ENCODE data around the gene RIMBP2.

Gene RIMBP2

DNA sequence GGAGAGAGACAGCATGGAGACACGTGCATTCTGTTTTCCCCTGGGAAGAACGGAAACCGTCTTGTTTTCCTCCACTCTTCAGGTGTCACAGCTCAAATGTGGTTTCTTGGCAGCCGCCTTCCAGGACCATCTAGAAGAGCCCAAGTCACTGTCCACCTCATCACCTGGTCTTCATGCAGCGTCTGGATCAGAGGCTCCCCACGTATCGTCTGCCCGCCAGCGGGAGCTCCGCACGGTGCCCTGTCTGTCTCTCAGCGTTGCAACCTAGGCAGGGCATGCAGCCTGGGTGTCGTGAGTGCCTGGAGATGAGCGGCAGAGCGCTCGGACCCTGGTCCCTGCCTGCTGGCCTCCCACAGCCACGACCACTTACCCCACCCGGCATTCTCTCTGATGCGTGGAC, 260.9 kb downstream of the RIMBP2 start:
- Histone ChIP-seq H4K20me1 (peaks cover 0 to 13% (median 0%) of the 10 kb centered on the region in 11 experiments; a peak in 4 of 22 replicates), H3K4me3 (no peak overlapping the region), H3K27ac (no peak overlapping the region), H3K36me3 (no peaks in the 10 kb centered on the region), H3K27me3 (no peaks in the 10 kb centered on the region), H3K9ac (no peak overlapping the region), H3K4me1 (peaks cover 0 to 26% (median 9%) of the 10 kb centered on the region in 10 experiments; a peak in 11 of 20 replicates), H3K9me3 (replicated peaks in 1 of 11) (no peaks in the 10 kb centered on the region), H3K4me2 (peak overlapping the region in 3 of 11 experiments; percentile 16 to 25 (median 19); a peak in 3 of 22 replicates)
- no peak for TF ChIP-seq Cebpa-rat (IDR thresholded peaks at IDR 0.05)

DNA sequence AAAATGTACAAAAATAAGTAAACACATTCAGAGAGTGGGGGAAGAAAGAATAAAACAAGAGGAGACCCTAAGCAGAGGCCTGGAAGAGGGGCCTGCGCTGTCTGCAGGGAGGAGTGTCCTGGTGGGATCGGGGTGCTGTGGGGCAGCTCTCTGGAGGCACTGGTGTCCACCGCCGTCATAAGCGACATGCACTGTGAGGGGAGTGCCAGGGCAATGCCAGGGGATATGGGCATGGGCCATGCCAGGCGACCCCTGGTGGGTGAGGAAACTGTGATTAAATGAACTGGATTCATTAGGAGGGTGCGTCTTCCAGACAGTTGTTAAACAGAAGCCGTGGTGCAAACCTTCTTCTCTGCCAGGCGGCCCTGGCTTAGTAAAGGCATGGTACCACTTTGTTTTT, 261.8 kb downstream of the RIMBP2 start:
- peaks cover 0 to 22% (median 9%) of the 10 kb centered on the region in 10 experiments; a peak in 11 of 20 replicates for H3K4me1 ChIP-seq
- peaks cover 0 to 13% (median 0%) of the 10 kb centered on the region in 11 experiments; a peak in 4 of 22 replicates for H4K20me1 ChIP-seq
- no peaks in the 10 kb centered on the region for H3K9me3 ChIP-seq (replicated peaks in 1 of 11)
- no peak overlapping the region for H3K4me2 ChIP-seq
- H3K27ac ChIP-seq = no peak overlapping the region
- no peak overlapping the region for H3K4me3 ChIP-seq
- no peak overlapping the region for H3K9ac ChIP-seq
- no peak for TF ChIP-seq Cebpa-rat (IDR thresholded peaks at IDR 0.05)
- H3K27me3 ChIP-seq = no peaks in the 10 kb centered on the region
- no peaks in the 10 kb centered on the region for H3K36me3 ChIP-seq

DNA sequence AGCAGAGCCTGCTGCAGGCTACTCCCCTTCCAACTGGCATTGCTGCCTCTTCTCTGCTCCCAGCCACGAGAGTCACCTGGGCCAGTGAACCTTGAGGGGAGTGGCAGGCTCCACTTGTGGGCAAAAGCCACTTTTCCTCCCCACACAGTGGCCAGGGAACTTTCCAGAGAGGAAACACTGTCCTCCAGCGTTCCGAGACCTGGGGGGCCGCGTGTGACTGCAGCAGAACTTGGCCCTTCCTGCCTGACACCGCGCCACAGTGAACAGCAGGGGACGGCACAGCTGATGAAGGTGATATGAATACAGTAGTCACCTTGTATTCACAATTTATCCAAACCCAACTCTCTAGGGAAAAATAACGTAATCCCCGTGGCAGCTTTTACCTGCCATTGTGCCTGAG, 263.6 kb downstream of the RIMBP2 start:
- peaks cover 0 to 13% (median 0%) of the 10 kb centered on the region in 11 experiments; a peak in 4 of 22 replicates for H4K20me1 ChIP-seq
- no peak overlapping the region for H3K27ac ChIP-seq
- TF ChIP-seq Cebpa-rat (IDR thresholded peaks at IDR 0.05) = no peak
- H3K9me3 ChIP-seq (replicated peaks in 1 of 11) = no peaks in the 10 kb centered on the region
- H3K9ac ChIP-seq = no peak overlapping the region
- H3K4me3 ChIP-seq = no peak overlapping the region
- H3K36me3 ChIP-seq = no peaks in the 10 kb centered on the region
- H3K4me1 ChIP-seq = peaks cover 0 to 21% (median 9%) of the 10 kb centered on the region in 10 experiments; a peak in 11 of 20 replicates
- H3K4me2 ChIP-seq = no peak overlapping the region
- H3K27me3 ChIP-seq = no peaks in the 10 kb centered on the region

DNA sequence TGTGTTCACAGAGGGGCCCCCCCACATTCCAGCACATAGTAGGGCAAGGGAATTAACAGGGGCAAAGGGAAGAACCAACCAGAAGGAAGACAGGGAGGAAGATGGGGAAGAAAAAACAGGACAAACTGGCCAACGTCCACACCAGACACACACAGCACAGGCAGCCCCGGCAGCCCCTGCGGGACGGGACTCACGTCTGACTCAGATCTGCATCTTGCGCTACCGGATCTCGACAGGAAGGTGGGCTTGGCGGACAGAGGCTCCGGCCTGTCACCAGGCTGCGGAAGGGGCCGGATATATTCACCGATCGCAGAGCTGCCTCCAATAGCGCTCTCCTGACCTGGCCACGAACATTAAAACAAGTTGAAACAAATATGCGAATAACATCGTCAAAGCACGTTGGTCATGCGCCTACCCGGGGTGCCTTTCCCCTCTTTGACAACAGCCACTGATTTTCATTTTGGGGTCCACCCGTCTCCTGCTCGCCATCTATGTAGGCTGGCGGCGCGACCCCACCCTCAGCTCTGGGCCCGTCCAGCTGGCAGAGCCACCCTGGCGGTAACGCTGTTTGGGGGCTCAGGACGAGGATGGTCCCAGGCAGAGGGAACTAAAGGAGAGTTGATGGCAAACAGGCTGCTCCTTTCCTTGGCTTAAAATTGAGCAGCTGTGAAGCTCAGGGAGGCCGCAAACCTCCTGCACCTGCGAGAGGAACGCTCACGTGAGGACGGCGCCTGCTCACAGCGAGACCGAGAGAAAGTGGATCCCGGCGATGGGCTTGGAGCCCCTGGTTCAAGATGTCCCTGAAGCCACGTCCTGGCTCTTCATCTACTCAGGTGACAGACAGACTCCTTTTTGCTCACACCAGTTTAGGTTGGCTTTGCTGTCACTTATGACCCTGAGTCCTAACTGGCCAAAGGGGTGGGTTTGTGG, 264.8 kb downstream of the RIMBP2 start:
- H3K4me1 ChIP-seq = peaks cover 0 to 10% (median 0%) of the 10 kb centered on the region in 10 experiments; a peak in 4 of 20 replicates
- peaks cover 0 to 8% (median 0%) of the 10 kb centered on the region in 11 experiments; a peak in 4 of 22 replicates for H4K20me1 ChIP-seq
- H3K9me3 ChIP-seq (replicated peaks in 1 of 11) = no peaks in the 10 kb centered on the region
- H3K27ac ChIP-seq = no peak overlapping the region
- no peak overlapping the region for H3K4me3 ChIP-seq
- H3K9ac ChIP-seq = no peak overlapping the region
- H3K27me3 ChIP-seq = no peaks in the 10 kb centered on the region
- no peak overlapping the region for H3K4me2 ChIP-seq
- TF ChIP-seq Cebpa-rat (IDR thresholded peaks at IDR 0.05) = no peak
- no peaks in the 10 kb centered on the region for H3K36me3 ChIP-seq

DNA sequence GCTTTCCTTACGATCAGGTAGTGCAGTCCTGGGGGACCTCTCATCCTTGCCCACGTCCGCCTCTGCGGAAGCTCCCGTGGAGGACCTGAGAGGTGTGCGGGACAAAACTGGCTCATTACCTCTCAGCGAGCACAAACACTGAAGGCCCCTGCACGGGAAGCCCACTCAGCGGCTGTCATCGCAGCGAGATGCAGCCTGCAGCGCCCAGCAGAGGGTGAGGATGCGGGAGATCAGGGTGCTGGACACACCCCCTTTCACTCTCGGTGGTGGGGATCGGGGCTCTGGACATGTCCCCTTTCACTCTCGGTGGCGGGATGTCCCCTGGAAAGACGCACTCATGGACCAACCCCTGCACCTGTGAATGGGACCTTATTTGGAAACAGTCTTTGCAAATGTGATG, 266.8 kb downstream of the RIMBP2 start:
- Histone ChIP-seq H3K4me3 (no peak overlapping the region), H3K36me3 (no peaks in the 10 kb centered on the region), H3K27me3 (no peaks in the 10 kb centered on the region), H3K9me3 (replicated peaks in 1 of 11) (no peaks in the 10 kb centered on the region), H3K9ac (no peak overlapping the region), H4K20me1 (peaks cover 0 to 8% (median 0%) of the 10 kb centered on the region in 11 experiments; a peak in 3 of 22 replicates), H3K27ac (no peak overlapping the region), H3K4me1 (no peaks in the 10 kb centered on the region), H3K4me2 (no peak overlapping the region)
- no peak for TF ChIP-seq Cebpa-rat (IDR thresholded peaks at IDR 0.05)

DNA sequence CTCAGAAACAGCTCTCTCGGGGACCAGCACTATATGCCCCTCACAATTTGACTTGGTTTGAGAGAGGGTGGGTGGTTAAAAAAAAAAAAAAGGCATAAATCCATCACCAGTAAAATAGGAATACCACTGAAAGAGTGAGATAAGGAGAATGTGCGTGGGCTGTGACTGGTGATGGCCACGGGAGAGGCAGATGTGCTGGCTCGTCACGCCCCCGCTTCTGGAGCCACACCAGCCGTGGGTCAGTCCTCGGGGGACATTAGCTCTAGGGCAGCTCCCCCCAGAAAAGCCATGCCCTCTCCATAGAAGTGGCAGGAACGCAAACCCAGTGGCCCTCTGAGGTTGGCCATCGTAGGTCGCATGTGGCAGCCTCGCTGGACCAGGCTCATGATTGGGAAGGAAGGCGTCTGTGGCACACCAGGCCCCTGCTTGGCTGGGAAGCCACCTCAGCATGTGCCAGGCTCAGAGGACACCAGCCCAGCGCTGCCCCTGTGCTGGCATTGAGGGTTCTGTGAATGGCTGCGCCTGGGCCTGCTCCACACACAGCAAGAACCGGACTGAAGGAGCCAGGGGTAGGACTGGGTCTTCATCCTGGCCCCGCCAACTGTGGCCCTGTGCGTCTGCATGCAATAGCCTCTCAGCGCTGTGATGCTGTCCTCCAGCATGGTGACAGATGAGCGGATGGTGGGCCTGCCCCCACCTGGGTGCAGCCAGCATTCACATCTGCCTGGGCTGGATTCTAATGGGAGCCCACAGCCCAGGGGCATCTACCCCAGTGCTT, 267.9 kb downstream of the RIMBP2 start:
- no peaks in the 10 kb centered on the region for H3K27me3 ChIP-seq
- no peak overlapping the region for H3K27ac ChIP-seq
- H3K4me3 ChIP-seq = no peak overlapping the region
- H4K20me1 ChIP-seq = peaks cover 0 to 8% (median 0%) of the 10 kb centered on the region in 11 experiments; a peak in 3 of 22 replicates
- H3K4me1 ChIP-seq = no peaks in the 10 kb centered on the region
- H3K36me3 ChIP-seq = no peaks in the 10 kb centered on the region
- no peak for TF ChIP-seq Cebpa-rat (IDR thresholded peaks at IDR 0.05)
- H3K9ac ChIP-seq = no peak overlapping the region
- no peak overlapping the region for H3K4me2 ChIP-seq
- no peaks in the 10 kb centered on the region for H3K9me3 ChIP-seq (replicated peaks in 1 of 11)

DNA sequence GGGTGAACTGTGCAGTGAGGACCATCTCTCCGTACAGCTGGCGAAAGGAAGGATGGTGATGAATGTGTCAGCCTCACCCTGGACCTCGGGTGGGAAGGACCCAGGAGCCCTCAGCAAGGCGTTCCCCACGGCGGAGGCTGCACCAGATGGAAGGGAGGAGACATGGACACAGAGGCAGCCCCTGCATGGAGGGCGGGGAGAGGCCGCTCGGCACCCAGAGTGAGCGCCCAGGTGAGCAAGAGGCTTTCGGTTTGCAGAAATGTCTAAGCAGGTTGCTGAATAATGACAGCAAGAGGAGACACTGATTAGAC, 268.5 kb downstream of the RIMBP2 start:
- Histone ChIP-seq H3K27me3 (no peaks in the 10 kb centered on the region), H3K4me1 (no peaks in the 10 kb centered on the region), H3K4me2 (no peak overlapping the region), H4K20me1 (peaks cover 0 to 8% (median 0%) of the 10 kb centered on the region in 11 experiments; a peak in 3 of 22 replicates), H3K9me3 (replicated peaks in 1 of 11) (peaks cover 0 to under 1% (median 0%) of the 10 kb centered on the region in 11 experiments; a peak in 2 of 22 replicates), H3K9ac (no peak overlapping the region), H3K4me3 (no peak overlapping the region), H3K36me3 (no peaks in the 10 kb centered on the region), H3K27ac (no peak overlapping the region)
- TF ChIP-seq Cebpa-rat (IDR thresholded peaks at IDR 0.05) = no peak

DNA sequence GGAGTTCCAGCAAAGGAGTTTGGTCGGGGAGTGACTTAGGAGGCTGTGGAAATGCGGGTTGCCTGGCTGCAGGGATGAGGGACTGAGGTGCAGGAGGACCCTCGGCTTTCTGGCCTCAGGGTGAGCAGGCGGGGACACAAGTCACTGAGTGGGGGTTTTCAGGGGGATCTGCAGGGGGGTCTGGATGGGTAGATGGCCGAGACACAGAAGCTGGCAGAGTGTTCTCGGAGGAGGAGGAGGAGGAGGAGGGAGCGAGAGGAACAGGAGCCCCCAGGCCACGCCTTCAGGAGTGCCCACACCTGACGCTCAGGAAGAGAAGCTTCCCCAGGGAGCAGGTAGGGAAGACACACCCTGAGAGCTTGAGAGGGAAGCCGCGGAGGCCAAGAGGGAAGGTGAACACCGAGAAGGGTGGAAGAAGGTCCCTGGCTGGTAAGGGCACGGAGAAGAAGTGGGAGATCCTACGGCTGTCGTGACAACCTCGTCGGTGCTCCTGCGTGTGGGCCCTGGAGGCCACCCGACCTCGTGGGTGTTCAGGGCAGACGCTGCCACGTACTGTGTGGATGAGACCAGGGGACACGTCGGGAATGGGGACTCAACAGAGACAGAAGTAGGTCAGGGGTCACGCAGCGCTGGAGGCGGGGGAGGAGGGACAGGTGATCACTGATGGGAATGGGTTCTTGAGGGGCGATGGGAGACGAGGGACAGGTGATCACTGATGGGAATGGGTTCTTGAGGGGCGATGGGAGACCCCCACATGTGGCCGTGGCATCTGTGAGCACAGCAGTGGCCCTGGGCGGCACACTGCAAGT, 269.0 kb downstream of the RIMBP2 start:
- H3K9ac ChIP-seq = no peak overlapping the region
- H3K4me2 ChIP-seq = no peak overlapping the region

More for the DNA sequence above, 269.0 kb downstream of the RIMBP2 start:
- Histone ChIP-seq H3K9me3 (replicated peaks in 1 of 11) (peaks cover 0 to 6% (median 2%) of the 10 kb centered on the region in 11 experiments; a peak in 10 of 22 replicates), H3K4me3 (no peak overlapping the region), H3K4me1 (no peaks in the 10 kb centered on the region), H3K36me3 (no peaks in the 10 kb centered on the region), H3K27ac (no peak overlapping the region), H3K27me3 (no peaks in the 10 kb centered on the region), H4K20me1 (peaks cover 0 to 3% (median 0%) of the 10 kb centered on the region in 11 experiments; a peak in 2 of 22 replicates)
- no peak for TF ChIP-seq Cebpa-rat (IDR thresholded peaks at IDR 0.05)
